ENCODE results near the gene CALU. TPM values are rescaled to one million over a fixed set of nuclear protein-coding genes. Genes with fewer than 3 reads are reported as not detected.

The CALU gene
- polyA plus RNA-seq, 4 donors = 6.0 to 75.3 (median 23.9) TPM

GRCh38 chr7:128759242-128759641 lies 20.1 kb downstream of the CALU start:
- FAIRE-seq = no peak
- no peaks in the 10 kb centered on the region for H3K4me1 ChIP-seq (ENCODE audit: control insufficient read depth in 3 of 3, insufficient read depth in 2 of 3, low read depth in 1 of 3, low read length in 2 of 3)
- no peaks in the 10 kb centered on the region for H3K27me3 ChIP-seq (ENCODE audit: control insufficient read depth in 3 of 3, insufficient read depth in 3 of 3, low read length in 3 of 3)
- no peak overlapping the region for H3K27ac ChIP-seq (ENCODE audit: low read depth in 1 of 3, low read length in 2 of 3)
- no peaks in the 10 kb centered on the region for H3K9me3 ChIP-seq (ENCODE audit: control insufficient read depth in 2 of 2, insufficient read depth in 1 of 2, low read depth in 1 of 2, low read length in 1 of 2)
- no peak overlapping the region for H3K4me3 ChIP-seq (ENCODE audit: low read depth in 1 of 3, low read length in 3 of 3)
- H3K36me3 ChIP-seq (ENCODE audit: control insufficient read depth in 3 of 3, insufficient read depth in 2 of 3, low read depth in 1 of 3, low read length in 3 of 3) = peaks cover 7 to 37% (median 15%) of the 10 kb centered on the region in 3 donors
- no peak for DNase-seq

GRCh38 chr7:128763541-128763940 lies 24.4 kb downstream of the CALU start:
- Histone ChIP-seq H3K36me3 (ENCODE audit: control insufficient read depth in 3 of 3, insufficient read depth in 2 of 3, low read depth in 1 of 3, low read length in 3 of 3) (peaks cover 9 to 38% (median 17%) of the 10 kb centered on the region in 3 donors), H3K27ac (ENCODE audit: low read depth in 1 of 3, low read length in 2 of 3) (no peak overlapping the region), H3K27me3 (ENCODE audit: control insufficient read depth in 3 of 3, insufficient read depth in 3 of 3, low read length in 3 of 3) (no peaks in the 10 kb centered on the region), H3K4me1 (ENCODE audit: control insufficient read depth in 3 of 3, insufficient read depth in 2 of 3, low read depth in 1 of 3, low read length in 2 of 3) (no peaks in the 10 kb centered on the region), H3K9me3 (ENCODE audit: control insufficient read depth in 2 of 2, insufficient read depth in 1 of 2, low read depth in 1 of 2, low read length in 1 of 2) (no peaks in the 10 kb centered on the region), H3K4me3 (ENCODE audit: low read depth in 1 of 3, low read length in 3 of 3) (no peak overlapping the region)
- DNase-seq = no peak
- 85 to 94% (median 90%) methylated on average over 3 of the region's 3 CpGs for WGBS, 3 donors
- no peak for FAIRE-seq

GRCh38 chr7:128767475-128768110 lies 28.4 kb downstream of the CALU start:
- Histone ChIP-seq H3K4me3 (ENCODE audit: low read depth in 1 of 3, low read length in 3 of 3) (no peak overlapping the region), H3K4me1 (ENCODE audit: control insufficient read depth in 3 of 3, insufficient read depth in 2 of 3, low read depth in 1 of 3, low read length in 2 of 3) (no peaks in the 10 kb centered on the region), H3K27me3 (ENCODE audit: control insufficient read depth in 3 of 3, insufficient read depth in 3 of 3, low read length in 3 of 3) (no peaks in the 10 kb centered on the region), H3K27ac (ENCODE audit: low read depth in 1 of 3, low read length in 2 of 3) (no peak overlapping the region), H3K9me3 (ENCODE audit: control insufficient read depth in 2 of 2, insufficient read depth in 1 of 2, low read depth in 1 of 2, low read length in 1 of 2) (no peaks in the 10 kb centered on the region), H3K36me3 (ENCODE audit: control insufficient read depth in 3 of 3, insufficient read depth in 2 of 3, low read depth in 1 of 3, low read length in 3 of 3) (peaks cover 14 to 27% (median 23%) of the 10 kb centered on the region in 3 donors)
- DNase-seq (no peak), FAIRE-seq (no peak)
- 95 to 97% (median 96%) methylated on average over 6 of the region's 6 CpGs for WGBS, 3 donors

- Histone ChIP-seq H3K27ac (ENCODE audit: low read depth in 1 of 3, low read length in 2 of 3) (no peak overlapping the region), H3K4me1 (ENCODE audit: control insufficient read depth in 3 of 3, insufficient read depth in 2 of 3, low read depth in 1 of 3, low read length in 2 of 3) (no peaks in the 10 kb centered on the region), H3K36me3 (ENCODE audit: control insufficient read depth in 3 of 3, insufficient read depth in 2 of 3, low read depth in 1 of 3, low read length in 3 of 3) (peaks cover 14 to 27% (median 23%) of the 10 kb centered on the region in 3 donors), H3K9me3 (ENCODE audit: control insufficient read depth in 2 of 2, insufficient read depth in 1 of 2, low read depth in 1 of 2, low read length in 1 of 2) (no peaks in the 10 kb centered on the region), H3K4me3 (ENCODE audit: low read depth in 1 of 3, low read length in 3 of 3) (no peak overlapping the region), H3K27me3 (ENCODE audit: control insufficient read depth in 3 of 3, insufficient read depth in 3 of 3, low read length in 3 of 3) (no peaks in the 10 kb centered on the region)
- DNase-seq (no peak), FAIRE-seq (no peak)
- 10 to 48% (median 28%) methylated on average over 2 of the region's 2 CpGs for WGBS, 3 donors
Measured at GRCh38 chr7:128770233-128770632, 31.1 kb downstream of the CALU start.

GRCh38 chr7:128773604-128774003 lies 34.4 kb downstream of the CALU start:
- FAIRE-seq = no peak
- 96 to 100% (median 97%) methylated on average over 12 of the region's 12 CpGs for WGBS, 3 donors
- DNase-seq = no peak
- no peaks in the 10 kb centered on the region for H3K9me3 ChIP-seq (ENCODE audit: control insufficient read depth in 2 of 2, insufficient read depth in 1 of 2, low read depth in 1 of 2, low read length in 1 of 2)
- no peak overlapping the region for H3K27ac ChIP-seq (ENCODE audit: low read depth in 1 of 3, low read length in 2 of 3)
- no peaks in the 10 kb centered on the region for H3K27me3 ChIP-seq (ENCODE audit: control insufficient read depth in 3 of 3, insufficient read depth in 3 of 3, low read length in 3 of 3)
- no peak overlapping the region for H3K4me3 ChIP-seq (ENCODE audit: low read depth in 1 of 3, low read length in 3 of 3)
- no peaks in the 10 kb centered on the region for H3K4me1 ChIP-seq (ENCODE audit: control insufficient read depth in 3 of 3, insufficient read depth in 2 of 3, low read depth in 1 of 3, low read length in 2 of 3)
- H3K36me3 ChIP-seq (ENCODE audit: control insufficient read depth in 3 of 3, insufficient read depth in 2 of 3, low read depth in 1 of 3, low read length in 3 of 3) = peaks cover 7 to 15% (median 14%) of the 10 kb centered on the region in 3 donors

- FAIRE-seq (no peak), DNase-seq (no peak)
- Histone ChIP-seq H3K4me3 (ENCODE audit: low read depth in 1 of 3, low read length in 3 of 3) (no peak overlapping the region), H3K27me3 (ENCODE audit: control insufficient read depth in 3 of 3, insufficient read depth in 3 of 3, low read length in 3 of 3) (no peaks in the 10 kb centered on the region), H3K27ac (ENCODE audit: low read depth in 1 of 3, low read length in 2 of 3) (no peak overlapping the region), H3K9me3 (ENCODE audit: control insufficient read depth in 2 of 2, insufficient read depth in 1 of 2, low read depth in 1 of 2, low read length in 1 of 2) (no peaks in the 10 kb centered on the region), H3K4me1 (ENCODE audit: control insufficient read depth in 3 of 3, insufficient read depth in 2 of 3, low read depth in 1 of 3, low read length in 2 of 3) (no peaks in the 10 kb centered on the region), H3K36me3 (ENCODE audit: control insufficient read depth in 3 of 3, insufficient read depth in 2 of 3, low read depth in 1 of 3, low read length in 3 of 3) (peaks cover 7 to 14% (median 12%) of the 10 kb centered on the region in 3 donors)
- WGBS, 3 donors = 92 to 98% (median 96%) methylated on average over 13 of the region's 13 CpGs
Measured at GRCh38 chr7:128774029-128774689, 35.0 kb downstream of the CALU start.

- DNase-seq (no peak), FAIRE-seq (no peak)
- no peaks in the 10 kb centered on the region for H3K9me3 ChIP-seq (ENCODE audit: control insufficient read depth in 2 of 2, insufficient read depth in 1 of 2, low read depth in 1 of 2, low read length in 1 of 2)
- peaks cover 5 to 14% (median 11%) of the 10 kb centered on the region in 3 donors for H3K36me3 ChIP-seq (ENCODE audit: control insufficient read depth in 3 of 3, insufficient read depth in 2 of 3, low read depth in 1 of 3, low read length in 3 of 3)
- H3K4me1 ChIP-seq (ENCODE audit: control insufficient read depth in 3 of 3, insufficient read depth in 2 of 3, low read depth in 1 of 3, low read length in 2 of 3) = no peaks in the 10 kb centered on the region
- H3K4me3 ChIP-seq (ENCODE audit: low read depth in 1 of 3, low read length in 3 of 3) = no peak overlapping the region
- H3K27ac ChIP-seq (ENCODE audit: low read depth in 1 of 3, low read length in 2 of 3) = no peak overlapping the region
- WGBS, 3 donors = 92 to 95% (median 92%) methylated on average over 7 of the region's 7 CpGs
- no peaks in the 10 kb centered on the region for H3K27me3 ChIP-seq (ENCODE audit: control insufficient read depth in 3 of 3, insufficient read depth in 3 of 3, low read length in 3 of 3)
Measured at GRCh38 chr7:128774921-128775320, 35.8 kb downstream of the CALU start.

- Histone ChIP-seq H3K27me3 (ENCODE audit: control insufficient read depth in 3 of 3, insufficient read depth in 3 of 3, low read length in 3 of 3) (no peaks in the 10 kb centered on the region), H3K9me3 (ENCODE audit: control insufficient read depth in 2 of 2, insufficient read depth in 1 of 2, low read depth in 1 of 2, low read length in 1 of 2) (no peaks in the 10 kb centered on the region), H3K4me3 (ENCODE audit: low read depth in 1 of 3, low read length in 3 of 3) (no peak within 1 kb of the TSS), H3K36me3 (ENCODE audit: control insufficient read depth in 3 of 3, insufficient read depth in 2 of 3, low read depth in 1 of 3, low read length in 3 of 3) (peaks cover 2 to 11% (median 9%) of the 10 kb centered on the region in 3 donors), H3K4me1 (ENCODE audit: control insufficient read depth in 3 of 3, insufficient read depth in 2 of 3, low read depth in 1 of 3, low read length in 2 of 3) (no peaks in the 10 kb centered on the region), H3K27ac (ENCODE audit: low read depth in 1 of 3, low read length in 2 of 3) (no peak within 1 kb of the TSS)
- FAIRE-seq (no peak), DNase-seq (no peak)
- 94 to 97% (median 97%) methylated on average over 4 of the region's 4 CpGs for WGBS, 3 donors
Measured at GRCh38 chr7:128775744-128776474, 36.8 kb downstream of the CALU start, which contains the start of gene OPN1SW. Gene OPN1SW, minus strand, starts transcription at chr7:128775794. Its CDS starts 13 bp downstream, at chr7:128775781.

All from small intestine (tissue), 7 donors.